Stimulated activated CD4-positive, alpha-beta T cell treated with anti-CD3 and anti-CD28 coated beads, Interleukin-1b, Interleukin-23, amount 100 ng/mL, for 1 hour (primary cell): ENCODE results near the gene USP9X.
"Not testable (repeated sequence)": the region's sequence is repeated elsewhere in the genome, so short reads cannot be mapped to it uniquely, and the experiment has no call there.

ENCODE experiments used
- DNase-seq, 2 donors: peaks; one replicate each; pipeline ENCODE4 v3.0.0-alpha.2; 2020; ENCODE audit warnings: low read depth in 2 of 2

The USP9X gene

DNA sequence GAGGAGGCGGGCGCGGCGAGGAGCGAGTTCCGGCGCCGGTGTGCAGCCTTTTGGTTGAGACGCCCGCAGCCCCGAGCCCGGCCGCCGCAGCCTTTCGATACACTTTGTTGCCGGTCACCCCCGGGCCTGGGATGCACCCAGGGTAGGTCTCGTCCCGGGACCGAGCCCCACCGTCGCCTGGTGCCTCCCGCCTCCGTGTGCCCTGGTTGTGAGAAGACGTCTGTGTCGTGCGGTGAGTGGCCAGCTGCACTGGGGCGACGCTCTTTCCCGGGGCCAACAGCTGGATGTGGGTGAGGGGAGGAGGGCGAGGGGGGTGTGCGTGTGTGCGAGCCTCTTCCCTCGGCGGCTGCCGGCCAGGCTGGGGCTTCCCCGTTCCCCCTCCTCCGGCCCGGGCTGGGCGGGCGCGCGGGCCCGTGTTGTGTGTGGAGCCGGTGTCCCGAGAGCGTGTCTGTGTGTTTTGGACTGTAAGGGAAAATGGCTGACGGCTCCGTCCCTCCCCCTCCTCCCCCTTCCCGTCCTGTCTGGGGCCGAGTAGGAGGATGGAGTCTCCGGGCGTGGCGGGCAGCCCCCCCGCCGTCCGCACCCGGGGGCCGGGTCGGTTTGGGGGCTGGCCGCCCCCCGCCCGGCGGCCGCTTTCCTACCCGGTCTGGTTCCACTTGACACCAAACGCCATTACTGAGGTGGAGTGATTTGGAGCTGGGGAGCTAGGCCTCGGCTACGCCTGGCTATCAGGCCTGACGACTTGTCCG, 807 bp downstream of the USP9X start:
- DNase-seq = no peak

GRCh38 chrX:41086627-41086932, 1.3 kb downstream of the USP9X start:
- DNase-seq = no peak

DNA sequence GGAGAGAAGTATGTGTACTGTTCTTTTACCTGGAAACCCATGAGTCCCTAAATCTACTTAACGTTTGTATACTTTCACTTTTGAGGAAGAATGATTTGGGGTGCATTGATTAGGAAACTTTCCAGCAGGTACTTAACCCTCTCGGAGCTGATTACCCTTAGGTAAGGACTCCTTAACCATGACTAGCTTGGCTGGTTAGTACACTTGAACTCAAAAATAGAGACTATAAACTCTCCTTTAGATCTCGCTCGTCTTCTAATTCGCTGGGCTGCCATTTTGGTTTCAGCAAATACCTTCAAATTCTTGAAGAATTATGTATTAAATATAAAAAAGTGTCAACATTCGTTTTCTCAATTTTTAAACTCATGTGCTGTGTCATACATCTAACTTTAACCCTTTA, 2.0 kb downstream of the USP9X start:
- DNase-seq = no peak

- no peak for DNase-seq
These were observed 5.5 kb downstream of the USP9X start for GRCh38 chrX:41090568-41091238.

- DNase-seq = no peak
These were observed 7.5 kb downstream of the USP9X start for GRCh38 chrX:41092776-41093175.

- DNase-seq = no peak
These were observed 9.9 kb downstream of the USP9X start for GRCh38 chrX:41095174-41095573.

GRCh38 chrX:41095908-41096307, 10.7 kb downstream of the USP9X start:
- DNase-seq = no peak

DNA sequence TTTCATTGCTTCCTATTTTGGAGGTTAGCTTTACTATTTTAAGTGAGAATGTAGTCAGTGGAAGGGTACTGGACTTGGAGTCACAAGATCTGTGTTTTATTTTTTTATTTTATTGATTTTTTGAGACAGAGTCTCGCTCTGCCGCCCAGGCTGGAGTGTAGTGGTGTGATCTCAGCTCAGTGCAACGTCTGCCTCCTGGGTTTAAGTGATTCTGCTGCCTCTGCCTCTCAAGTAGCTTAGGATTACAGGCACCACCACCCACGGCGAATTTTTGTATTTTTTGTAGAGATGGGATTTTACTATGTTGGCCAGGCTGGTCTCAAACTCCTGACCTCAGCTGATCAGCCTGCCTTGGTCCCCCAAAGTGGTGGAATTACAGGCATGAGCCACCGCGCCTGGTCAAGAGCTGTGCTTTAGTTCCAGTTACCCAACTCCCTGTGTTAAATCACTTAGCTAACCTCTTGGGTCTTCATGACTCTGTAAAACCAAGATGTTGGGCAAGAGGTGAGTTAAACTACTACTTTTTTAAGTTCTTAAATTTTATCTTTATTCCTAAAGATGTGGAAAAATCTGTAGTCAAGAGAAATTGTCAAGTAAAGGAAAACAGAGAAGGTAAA, 11.2 kb downstream of the USP9X start:
- DNase-seq = no peak

DNA sequence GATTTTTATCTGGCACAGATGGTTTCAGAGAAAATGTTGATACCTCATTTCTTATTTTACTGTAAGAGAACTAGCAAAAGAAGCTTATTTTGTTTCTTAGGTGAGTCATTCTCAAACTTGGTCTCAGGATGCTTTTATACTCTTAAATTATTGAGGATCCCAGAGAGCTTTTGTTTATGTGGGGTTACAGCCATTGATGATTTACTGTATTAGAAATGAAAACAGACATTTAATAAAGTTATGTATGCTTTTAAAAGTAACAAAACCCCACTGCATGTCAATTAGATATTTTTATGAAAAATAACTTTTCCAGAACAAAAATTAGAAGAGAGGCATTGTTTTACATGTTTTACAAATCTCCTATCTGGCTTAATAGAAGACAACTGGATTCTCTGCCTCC, 12.1 kb downstream of the USP9X start:
- no peak for DNase-seq

DNA sequence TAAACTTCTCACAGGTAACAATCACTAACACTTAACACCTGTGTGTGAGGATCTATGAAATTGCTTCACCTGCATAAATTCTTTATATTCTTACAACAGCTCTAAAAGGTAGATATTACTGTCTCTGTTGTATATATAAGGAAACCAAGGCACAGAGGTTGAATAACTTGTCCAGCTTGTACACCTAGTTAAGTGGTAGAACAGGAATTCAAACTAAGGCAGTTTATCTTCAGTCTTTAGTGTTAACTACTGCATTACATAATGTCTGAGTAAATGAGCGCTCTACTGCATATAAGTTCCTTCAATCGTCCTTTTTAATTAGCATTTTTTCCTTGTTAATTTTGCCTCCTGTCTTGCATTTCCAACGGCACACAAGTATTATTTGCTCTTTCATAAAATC, 15.0 kb downstream of the USP9X start:
- DNase-seq = no peak

DNA sequence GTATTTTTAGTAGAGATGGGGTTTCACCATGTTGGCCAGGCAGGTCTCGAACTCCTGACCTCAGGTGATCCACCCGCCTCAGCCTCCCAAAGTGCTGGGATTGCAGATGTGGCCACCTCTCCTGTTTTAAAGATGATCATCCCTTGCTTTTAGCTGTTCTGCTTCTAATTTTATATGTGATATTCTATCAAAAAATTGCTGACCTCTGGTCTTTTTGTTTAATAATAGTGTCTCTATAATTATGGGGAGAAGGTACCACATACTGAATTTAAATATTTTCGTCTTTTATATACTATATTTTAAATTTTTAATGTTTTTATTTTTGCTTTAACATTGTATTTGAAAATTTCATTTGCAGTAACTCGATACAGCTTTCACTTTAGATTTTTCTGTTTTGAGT, 15.6 kb downstream of the USP9X start:
- no peak for DNase-seq

- no peak for DNase-seq
These were observed 19.8 kb downstream of the USP9X start for GRCh38 chrX:41105005-41105404.

GRCh38 chrX:41106257-41106656, 21.0 kb downstream of the USP9X start:
- DNase-seq = not testable (repeated sequence)

DNA sequence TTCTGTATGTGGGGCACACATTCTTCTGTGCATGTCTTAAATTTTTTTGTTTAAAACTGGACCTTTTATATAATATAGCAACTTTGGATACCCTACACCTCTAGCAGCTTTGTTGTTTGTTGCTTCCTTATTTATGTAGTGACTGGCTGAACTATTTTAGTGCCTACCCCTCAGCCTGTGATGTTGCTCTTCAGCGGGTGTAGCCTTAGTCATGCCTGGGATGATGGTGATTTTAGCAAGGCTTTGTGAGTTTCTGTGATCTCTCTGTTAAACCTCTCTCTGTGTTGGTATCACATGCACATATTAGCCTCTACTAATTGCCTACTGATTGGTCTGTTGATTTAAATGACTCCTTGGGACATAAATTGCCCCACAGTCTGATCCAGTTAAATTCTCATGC, 22.8 kb downstream of the USP9X start:
- DNase-seq = no peak

DNA sequence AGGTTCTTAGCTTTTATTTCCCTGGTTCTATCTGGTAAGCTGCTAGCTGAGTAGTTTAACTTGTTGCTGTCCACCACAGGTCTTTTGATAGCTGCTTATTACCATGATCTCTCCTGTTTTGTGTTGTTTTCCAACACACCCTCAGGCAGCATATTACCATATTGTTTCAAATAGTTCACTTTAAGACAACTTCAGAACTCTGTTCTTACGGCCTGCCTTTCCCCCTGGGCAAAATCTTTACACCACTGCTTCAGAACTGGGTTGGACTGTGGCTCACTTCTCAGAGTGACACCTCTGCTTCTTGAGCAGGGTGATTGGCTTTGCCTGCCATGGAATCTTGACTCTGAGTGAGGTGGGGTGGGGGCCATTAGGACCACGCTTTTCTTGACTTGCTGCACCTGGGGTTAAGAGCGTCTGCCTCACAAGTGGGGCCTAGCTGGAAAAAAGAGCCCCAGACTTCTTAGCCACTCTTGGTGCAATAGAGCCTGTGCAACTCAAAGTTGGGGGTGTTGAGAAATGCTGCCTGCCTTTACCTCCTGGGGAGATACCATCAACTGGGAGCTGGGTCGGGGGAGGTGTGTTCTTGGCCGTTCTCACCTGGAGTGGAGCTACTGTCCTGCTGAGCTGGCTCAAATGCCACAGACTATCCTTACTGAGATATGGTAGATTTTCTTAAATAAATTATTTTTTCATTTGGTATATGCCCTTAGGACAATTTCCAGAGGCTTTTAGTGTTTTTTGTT, 23.4 kb downstream of the USP9X start:
- DNase-seq = no peak

DNA sequence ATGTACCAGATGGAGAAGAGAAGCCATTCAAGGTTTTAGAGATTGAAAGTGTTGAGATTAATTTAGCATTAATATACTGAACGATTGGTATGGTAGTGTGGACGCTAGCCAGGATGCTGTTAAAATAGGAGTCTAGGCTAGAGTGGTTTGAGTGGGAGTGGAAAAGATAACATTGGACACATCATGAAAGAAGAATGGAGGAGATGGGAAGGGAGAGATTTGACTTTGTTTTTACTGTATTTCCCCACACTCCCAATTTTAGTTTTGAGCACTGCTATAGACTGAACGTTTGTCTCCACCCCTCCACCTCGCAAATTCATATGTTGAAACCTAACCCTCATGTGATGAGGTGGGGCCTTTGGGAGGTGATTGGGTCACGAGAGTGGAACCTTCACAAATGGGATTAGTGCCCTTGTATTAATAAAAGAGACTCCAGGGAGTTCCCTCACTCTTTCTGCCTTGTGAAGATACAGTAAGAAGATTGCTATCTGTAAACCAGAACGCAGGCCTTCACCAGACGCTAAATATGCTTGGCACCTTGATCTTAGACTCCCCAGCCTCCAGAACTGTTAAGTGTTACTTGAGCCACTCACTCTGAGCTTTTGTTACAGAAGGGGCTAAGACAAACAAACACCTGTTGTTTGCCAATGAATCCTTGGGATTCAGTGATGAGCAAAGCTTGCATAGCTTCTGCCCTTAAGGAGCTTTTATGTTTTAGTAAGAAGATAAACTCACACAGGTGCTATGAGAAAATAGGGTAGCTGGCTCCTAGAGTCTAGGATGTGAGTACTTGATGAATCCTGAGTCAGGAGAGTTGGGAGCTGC, 25.8 kb downstream of the USP9X start:
- no peak for DNase-seq

DNA sequence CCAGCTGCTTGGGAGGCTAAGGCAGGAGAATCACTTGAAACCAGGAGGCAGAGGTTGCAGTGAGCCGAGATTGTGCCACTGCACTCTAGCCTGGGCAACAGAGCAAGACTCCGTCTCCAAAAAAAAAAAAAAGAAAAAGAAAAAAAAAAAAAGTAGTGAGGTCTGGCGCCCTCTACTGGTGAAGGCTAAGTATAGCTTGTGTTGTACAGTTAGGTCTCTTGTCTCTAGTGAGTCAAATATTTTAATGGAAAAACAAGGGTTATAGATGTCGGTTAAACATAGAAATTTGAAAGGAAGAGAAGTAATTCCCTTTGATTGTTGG, 29.8 kb downstream of the USP9X start:
- not testable (repeated sequence) for DNase-seq

DNA sequence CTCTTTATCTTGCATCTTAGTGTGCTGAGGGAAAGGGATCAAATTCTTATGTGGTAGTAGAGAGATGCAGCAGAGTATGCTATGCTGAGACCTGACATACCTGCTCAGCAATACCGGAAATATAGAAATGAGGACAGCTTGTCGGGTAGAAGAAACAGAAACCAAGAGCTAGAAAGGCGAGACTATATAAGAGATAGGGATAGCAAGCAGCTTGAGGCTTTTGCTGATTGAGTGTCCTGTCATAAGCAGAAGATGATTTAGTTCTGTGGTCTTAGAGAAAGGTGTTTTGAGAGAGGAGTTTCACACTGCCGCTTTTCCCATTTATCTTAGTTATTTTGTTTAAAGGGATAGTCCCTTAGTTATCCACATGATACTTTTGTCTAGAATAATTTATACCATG, 31.7 kb downstream of the USP9X start:
- DNase-seq = no peak

GRCh38 chrX:41118156-41118555, 32.9 kb downstream of the USP9X start:
- no peak for DNase-seq

- no peak for DNase-seq
These were observed 34.6 kb downstream of the USP9X start for GRCh38 chrX:41119803-41120202.

DNA sequence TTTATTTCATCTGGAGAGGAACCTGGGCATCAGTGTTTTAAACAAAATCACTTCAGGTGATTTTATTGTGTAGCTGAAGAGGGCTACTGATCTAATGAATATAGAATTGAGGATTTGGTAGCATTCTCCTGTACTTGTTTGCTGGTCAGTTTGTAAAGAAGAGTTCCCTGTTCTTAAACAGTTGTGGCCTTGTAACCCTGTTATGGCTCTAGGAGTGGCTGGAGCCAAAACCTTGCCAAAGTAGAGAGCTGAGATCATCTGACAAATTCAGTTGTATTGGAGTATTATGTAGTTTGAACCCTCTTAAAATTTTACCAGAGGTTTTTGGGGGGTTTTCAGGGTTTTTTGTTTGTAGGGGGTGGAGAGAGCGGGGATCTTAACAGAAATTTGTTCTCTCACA, 36.5 kb downstream of the USP9X start:
- no peak for DNase-seq

DNA sequence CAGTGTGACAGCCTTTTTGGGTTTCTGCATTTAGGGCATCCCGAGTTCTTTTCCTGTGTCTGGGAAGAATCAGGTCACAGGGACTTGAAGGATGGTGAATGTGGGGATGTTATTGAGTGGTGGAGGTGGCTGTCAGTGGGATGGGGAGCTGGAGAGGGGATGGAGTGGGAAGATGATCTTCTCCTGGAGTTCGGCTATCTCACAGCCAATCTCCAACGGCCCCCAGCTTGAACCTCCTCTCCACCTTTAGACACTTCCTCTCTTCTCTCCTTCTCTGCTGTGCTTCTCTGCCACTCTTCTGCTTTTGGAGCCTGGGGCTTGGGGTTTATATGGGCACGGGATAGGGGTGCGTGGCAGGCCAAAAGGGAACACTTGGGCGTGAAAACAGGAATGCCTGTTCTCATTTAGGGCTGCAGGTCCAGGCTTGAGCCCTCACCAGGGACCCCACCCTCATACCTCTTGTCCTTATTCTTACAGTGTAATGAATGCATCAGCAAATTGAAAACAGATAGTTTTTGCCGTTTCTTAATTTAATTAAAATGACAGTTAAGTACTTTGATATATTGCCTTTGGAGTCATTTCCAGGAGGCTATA, 37.5 kb downstream of the USP9X start:
- DNase-seq = no peak
